Right forelimb (tissue), 1 donor: ENCODE data around the gene C16orf90.
"Not testable (repeated sequence)": the region's sequence is repeated elsewhere in the genome, so short reads cannot be mapped to it uniquely, and the experiment has no call there.

Source experiments
- DNase-seq: peaks from one replicate; pipeline ENCODE4 v3.0.0-alpha.2; 2018

Gene C16orf90

GRCh38 chr16:3511286-3512180 lies 16.2 kb upstream of the C16orf90 start:
- DNase-seq: no peak

- no peak for DNase-seq
Measured at GRCh38 chr16:3510416-3510815, 15.1 kb upstream of the C16orf90 start.

DNA sequence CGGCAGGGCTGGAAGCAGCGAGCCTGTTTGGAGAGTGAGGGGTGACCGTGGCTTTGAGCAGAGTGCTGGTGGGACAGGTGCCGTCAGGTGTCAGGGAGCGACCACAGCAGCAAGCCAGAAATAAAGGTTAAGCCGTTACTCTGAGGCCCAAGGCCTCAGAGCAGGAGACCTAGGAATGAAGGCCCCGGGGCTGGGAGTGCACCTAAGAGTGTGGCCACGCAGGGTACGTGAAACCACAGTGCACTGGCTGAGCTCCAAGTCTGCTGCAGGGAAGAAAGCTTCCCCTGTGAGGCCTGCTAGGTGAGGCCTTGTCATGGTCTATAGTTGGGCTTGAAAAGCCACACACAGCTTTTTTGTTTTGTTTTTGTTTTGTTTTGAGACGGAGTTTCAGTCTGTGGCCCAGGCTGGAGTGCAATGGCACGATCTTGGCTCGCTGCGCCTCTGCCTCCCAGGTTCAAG lies 14.2 kb upstream of the C16orf90 start:
- no peak for DNase-seq

- no peak for DNase-seq
Measured at GRCh38 chr16:3508736-3509135, 13.4 kb upstream of the C16orf90 start.

GRCh38 chr16:3503523-3503922 lies 8.2 kb upstream of the C16orf90 start:
- no peak for DNase-seq

DNA sequence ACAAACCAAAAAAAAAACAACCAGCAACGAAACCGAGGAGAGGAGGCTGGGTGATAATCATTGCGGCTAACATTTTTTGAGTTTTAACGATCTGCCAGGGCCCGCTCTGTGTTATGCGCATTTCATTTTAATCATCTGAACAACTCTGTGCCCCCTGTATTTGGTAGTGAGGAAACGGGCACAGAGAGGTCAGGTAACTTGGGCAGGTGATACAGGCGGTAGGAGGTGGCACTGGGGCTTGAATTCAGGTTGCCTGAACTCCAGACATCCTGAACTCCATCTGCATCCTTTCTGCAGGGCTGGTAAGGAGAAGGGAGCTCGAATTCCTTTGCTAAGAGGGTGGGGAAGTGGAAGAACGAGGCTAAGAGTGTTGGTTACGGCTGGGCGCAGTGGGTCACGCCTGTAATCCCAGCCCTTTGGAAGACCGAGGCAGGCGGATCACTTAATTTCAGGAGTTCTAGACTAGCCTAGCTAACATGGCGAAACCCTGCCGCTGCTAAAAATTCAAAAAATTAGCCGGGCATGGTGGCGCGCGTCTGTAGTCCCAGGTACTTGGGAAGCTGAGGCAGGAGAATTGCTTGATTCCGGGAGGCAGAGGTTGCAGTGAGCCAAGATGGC lies 6.6 kb upstream of the C16orf90 start:
- no peak for DNase-seq

DNA sequence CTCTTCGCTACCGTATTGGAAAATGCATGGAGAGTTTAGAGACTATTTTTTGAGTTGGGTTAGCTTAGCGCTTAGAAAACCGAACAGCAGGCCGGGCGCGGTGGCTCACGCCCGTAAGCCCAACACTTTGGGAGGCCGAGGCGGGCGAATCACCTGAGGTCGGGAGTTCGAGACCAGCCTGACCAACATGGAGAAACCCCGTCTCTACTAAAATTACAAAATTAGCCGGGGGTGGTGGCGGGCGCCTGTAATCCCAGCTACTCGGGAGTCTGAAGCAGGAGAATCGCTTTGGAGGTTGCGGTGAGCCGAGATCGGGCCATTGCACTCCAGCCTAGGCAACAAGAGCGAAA lies 6.1 kb upstream of the C16orf90 start:
- DNase-seq: not testable (repeated sequence)

DNA sequence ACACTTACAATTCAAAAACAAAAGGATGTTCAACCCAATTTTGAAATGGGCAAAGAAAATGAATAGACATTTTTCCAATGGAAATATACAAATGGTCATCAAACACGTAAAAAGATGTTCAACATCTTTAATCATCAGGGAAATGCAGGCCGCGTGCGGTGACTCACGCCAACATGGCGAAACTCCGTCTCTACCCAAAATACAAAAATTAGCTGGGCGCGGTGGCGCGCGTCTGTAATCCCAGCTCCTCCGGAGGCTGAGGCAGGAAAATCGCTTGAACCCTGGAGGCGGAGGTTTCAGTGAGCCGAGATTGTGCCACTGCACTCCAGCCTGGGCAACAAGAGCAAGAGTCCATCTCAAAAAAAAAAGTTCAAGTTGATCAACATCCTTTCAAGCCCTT lies 3.7 kb upstream of the C16orf90 start:
- no peak for DNase-seq

DNA sequence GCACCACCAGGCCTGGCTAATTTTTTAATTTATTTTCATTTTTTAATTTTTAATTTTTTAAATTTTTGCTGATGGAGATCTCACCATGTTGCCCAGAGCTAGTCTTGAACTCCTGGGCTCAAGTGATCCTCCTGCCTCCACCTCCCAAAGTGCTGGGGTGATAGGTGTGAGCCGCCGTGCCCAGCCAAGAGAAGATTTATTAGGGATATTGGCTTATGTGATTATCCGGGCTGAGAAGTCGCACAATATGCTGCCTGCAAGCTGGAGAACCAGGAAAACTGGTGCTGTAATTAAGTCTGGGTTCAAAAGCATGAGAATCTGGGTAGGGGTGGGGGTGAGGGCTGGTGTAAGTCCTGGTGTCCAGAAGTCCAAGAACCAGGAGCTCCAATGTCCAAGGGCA lies 2.5 kb upstream of the C16orf90 start:
- DNase-seq: no peak

GRCh38 chr16:3496386-3496785 lies 1.1 kb upstream of the C16orf90 start:
- no peak for DNase-seq

DNA sequence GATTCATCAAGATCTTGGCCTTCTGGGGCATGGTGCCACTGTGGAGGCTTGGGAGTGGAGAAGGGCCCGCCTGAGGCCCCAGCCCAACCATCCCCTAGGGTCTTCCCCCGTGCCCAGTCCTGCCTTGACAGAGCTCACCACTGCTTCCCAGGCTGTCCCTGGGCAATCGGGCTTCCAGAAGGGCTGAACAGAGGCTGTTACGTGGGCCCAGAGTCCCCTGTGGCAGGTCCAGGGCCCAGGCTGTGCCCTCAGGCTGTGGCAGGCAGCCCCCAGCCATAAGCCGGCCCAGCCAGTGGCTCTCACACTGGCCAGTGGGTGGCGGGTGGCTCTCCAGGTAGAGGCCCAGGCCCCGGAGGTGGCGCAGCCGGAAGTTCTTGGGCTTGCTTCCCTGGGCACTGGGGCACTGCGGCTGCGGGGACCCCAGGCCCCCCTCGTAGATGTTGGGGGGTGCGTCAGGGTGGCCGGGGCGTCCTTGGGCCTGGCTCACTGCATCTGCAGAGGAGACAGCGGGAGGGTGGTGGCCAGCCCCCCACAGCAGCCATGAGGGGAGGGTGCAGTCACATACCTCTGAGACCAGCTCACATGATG lies 809 bp downstream of the C16orf90 start:
- DNase-seq: no peak

GRCh38 chr16:3492356-3492755 lies 2.9 kb downstream of the C16orf90 start:
- no peak for DNase-seq

GRCh38 chr16:3490911-3491629 lies 4.2 kb downstream of the C16orf90 start:
- no peak for DNase-seq

- DNase-seq: no peak
Measured at GRCh38 chr16:3488801-3489200, 6.5 kb downstream of the C16orf90 start.

DNA sequence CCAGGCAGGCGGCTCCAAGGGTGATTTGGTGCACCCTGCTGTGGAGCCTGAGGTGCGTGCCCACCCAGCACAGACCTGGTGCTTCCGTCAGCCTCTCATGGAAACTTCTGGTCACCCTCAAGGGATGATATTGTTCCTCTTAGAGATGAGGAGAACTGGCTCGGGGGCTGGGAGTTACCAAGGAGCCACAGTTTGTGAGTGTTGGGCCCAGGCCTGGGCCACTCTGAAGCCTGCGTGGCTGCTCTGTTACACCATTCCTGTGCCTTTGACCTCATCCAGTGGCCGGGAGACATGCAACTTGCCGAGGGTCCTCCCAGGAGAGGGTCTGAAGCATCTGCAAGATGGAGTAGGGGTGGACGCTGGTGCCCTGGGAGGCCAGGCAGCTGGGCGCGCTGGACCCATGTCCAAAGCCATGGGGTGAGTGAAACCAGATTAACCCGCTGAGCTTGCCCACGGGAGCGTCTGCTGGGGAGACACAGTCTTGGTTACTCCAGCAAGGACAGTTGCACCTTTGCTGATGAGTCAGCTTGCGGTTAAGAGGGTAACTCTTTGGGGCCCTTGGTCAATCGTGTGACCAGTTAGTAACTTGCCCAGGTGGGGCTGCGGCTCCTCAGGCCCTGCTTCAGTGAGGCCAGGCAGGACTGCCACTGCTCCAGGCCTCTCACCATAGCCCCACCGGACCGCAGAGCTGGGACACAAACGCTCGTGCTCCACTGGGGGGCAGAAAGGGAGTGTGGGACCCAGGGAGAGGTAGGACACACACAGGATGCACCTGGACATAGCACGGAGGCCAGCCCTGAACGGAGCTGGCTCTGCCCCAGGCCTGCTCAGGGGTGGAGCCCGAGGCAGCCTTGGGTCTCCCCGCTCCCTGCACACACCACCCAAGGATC lies 7.5 kb downstream of the C16orf90 start:
- no peak for DNase-seq

DNA sequence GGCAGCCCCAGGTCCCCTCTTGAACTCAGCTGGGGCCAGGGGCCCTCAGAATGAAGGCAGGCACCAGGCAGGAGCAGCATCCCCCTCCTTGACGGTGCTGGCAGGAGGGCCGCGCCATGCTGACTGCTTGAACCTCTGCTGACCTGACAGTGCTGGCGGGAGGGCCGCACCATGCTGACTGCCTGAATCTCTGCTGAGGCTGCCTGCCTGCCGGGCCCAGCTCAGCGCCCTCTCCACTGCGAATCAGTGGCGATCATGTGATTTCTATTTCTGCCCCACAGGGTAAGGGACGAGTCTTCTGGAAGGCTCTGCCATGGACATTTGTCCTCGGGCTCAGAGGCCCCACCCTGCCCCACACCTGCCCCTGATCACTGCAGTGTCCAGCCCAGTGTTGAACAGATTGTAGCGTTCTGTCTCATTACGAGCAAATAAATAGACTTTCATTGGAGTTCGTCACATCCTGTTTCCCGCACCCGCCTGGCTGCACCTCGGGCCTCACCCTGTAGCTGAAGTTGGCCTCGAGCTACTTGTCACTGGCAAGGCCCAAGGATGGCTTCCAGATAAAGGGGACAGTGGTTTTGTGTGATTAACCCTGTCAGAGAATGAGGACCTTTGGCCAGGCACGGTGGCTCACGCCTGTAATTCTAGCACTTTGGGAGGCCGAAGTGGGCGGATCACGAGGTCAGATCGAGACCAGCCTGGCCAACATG lies 8.6 kb downstream of the C16orf90 start:
- DNase-seq: no peak

GRCh38 chr16:3485821-3486505 lies 9.3 kb downstream of the C16orf90 start:
- no peak for DNase-seq

DNA sequence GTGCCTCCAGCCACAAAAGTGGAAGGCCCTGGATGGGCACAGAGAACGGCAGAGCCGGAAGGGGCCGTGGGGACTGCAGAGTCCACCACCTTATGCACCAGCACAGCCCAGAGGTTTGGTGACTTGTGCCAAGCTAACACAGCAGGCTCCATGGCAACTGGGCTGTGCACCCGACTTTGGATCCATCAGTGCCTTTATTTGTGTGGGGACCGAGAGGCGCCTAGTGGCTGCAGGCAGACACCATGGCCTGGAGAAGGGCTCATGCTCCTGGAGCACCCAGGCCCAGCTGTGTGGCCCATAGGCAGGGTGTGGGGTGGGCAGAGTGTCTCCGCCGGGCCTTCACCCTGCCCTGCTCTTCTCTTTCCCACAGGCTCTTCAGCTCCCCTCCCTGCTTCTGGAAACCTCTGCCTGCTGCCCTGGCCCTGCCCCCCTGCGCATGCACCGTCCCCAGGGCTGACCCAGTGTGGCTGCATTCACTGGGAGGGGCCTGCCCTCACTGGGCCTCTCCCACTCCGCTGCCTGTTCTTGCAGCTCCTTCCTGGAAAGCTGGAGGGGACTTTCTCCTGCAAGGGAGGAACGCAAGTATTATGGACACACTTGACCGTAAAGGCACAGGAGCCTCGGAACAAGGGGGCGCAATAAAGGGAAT lies 10.1 kb downstream of the C16orf90 start:
- no peak for DNase-seq

DNA sequence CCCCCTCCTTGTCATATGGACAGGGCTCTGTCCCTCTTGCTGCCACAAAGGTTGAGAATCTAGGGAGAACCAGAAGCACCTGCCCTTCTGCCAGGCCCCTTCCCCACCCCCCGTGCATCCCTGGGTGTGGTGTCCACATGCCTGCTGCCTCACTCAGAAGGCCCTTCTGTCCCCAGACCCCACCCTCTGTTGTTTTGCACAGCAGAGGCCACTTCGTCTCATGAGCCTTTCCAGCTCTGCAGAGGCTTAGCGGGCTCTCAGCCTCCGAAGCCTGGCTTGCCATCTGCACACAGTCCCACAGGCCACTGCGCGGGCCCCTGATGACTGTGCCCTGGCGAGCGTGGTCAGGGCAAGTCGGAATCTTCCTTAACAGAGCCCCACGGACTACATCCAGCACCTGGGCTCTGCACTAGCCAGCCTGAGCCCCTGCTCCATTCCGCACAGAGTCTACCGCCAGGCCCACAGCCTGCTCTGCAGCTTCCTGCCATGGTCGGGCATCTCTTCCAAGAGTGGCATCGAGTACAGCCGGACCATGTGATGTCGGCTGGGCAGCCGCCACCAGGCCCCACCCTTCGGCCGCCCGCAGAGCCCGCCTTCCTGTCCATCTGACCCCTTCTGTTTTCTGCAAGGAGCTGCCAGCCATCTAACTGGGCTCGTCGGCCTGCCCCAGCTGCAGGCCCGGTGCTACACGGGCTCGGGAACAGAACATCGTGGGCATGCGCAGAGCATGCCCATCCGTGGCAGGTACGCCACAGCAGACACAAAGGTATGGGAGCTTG lies 10.8 kb downstream of the C16orf90 start:
- DNase-seq: no peak
